DOHH2 (cell line): ENCODE results near the gene PRDM15.

Experiments used
- CTCF ChIP-seq: fragments of 200-600 bp; sonication (generic); IDR thresholded peaks from one replicate; pipeline ENCODE4 v1.5.1; 2014; ENCODE audit warnings: antibody characterized with exemption, mild to moderate bottlenecking, low read depth, low read length; ENCODE audit not compliant: poor library complexity, severe bottlenecking
- EZH2phosphoT487 ChIP-seq: fragments of 200-600 bp; sonication (generic); IDR thresholded peaks from 2 replicates; pipeline ENCODE4 v1.6.1; 2017; ENCODE audit warnings: borderline replicate concordance, mild to moderate bottlenecking, antibody characterized with exemption, low read length, moderate library complexity, mixed read lengths

DNA sequence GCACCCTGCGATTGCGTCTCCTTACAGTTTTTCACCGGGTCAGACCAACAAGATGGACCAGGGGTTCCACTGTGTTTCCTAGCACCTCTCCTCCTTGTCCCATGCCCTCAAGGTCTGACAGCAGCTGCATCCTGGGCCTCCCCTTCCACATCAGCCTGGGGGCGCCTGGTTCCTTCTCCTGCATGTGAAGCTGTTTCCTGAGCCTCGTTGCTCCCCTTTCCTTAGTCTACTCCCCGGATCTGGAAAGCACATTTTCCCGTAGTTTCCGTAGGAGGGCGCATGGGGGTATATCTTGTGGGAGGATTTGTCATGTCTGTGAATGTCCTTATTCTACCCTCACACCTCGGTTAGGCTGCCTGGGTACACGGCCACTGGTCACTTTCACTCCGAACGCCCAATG, 6.1 kb downstream of the PRDM15 start:
- TF ChIP-seq CTCF: no peak
- no peak for TF ChIP-seq EZH2phosphoT487
